GM21825 (cell line): ENCODE data around the gene SORCS1.

ENCODE experiments used
- ATAC-seq: cut with Tn5 transposase; IDR thresholded peaks from one replicate; pipeline ENCODE4 v1.9.1; 2021; ENCODE audit warnings: mild to moderate bottlenecking, moderate library complexity; ENCODE audit not compliant: unreplicated experiment

Gene SORCS1

DNA sequence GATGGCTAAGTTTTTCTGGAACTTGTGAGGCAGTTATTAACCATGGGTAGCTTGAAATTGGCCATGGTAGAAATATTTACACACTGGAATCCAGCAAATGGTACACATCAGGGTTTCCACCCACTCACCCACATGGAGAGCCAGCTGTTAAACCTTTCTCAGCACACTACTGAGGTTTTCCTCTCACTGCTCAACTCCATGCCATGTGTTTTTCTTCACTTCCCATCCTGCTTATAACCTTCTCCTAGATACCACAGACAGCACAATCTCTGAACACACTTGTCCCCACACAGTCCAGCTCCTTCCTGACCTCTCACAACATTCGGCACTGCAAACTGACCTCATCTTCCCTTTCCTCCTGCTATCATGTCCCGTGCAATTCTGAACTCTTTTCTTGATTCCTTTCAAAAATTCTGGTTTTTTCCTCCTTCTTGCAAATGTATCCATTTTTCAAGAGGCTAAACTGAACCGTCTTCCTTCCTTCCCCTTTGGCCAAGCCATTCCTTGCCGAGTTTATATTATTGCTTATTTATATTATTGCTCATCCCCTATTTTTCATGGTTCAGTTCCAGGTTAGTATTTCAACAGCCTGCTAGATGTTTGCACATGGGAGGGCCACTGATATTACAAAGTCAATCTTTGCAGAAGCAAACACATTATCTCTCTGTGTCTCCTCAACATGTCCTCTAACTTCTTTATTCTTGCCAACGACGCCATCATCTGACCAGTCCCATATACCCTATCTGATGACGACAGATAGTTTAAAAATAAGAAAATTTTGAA lies 606.4 kb downstream of the SORCS1 start:
- no peak for ATAC-seq

DNA sequence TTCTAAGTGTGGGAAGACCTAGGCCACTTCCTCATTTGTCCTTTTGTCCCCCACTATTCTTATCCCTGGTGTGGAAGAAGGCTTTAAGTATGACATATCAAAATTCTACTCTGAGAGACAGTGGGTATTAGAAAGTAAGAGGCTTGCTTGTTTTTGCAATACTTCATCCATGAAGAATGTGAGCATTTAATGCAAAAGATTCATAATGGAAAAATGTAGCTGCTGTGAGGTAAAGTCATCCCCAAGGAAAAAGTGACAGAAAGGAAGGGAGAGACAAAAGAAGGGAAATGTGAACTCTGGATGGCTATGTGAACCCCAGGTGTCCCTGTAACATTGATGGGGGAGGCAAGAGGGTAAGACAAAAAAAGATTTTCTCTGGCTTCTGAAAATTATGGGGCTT lies 607.5 kb downstream of the SORCS1 start:
- ATAC-seq, result no peak

DNA sequence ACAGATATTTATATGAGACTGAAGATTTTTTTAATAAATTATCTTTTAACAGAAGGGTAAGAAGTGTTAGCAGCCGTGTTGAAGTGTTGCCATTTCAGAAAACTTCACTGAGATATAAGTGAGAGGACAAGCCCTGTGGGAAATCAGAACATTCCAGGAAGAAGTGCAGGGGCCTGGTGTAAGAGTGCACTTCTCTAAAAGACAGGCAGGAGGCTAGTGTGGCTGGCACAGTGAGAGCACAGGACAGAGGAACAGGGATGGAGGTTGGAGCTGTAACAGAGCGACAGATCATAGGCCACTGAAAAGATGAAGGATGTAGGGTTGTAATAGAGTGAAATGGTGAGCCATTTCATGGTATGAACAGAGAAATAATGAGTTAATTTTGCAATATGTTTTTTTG lies 608.9 kb downstream of the SORCS1 start:
- ATAC-seq, result no peak

DNA sequence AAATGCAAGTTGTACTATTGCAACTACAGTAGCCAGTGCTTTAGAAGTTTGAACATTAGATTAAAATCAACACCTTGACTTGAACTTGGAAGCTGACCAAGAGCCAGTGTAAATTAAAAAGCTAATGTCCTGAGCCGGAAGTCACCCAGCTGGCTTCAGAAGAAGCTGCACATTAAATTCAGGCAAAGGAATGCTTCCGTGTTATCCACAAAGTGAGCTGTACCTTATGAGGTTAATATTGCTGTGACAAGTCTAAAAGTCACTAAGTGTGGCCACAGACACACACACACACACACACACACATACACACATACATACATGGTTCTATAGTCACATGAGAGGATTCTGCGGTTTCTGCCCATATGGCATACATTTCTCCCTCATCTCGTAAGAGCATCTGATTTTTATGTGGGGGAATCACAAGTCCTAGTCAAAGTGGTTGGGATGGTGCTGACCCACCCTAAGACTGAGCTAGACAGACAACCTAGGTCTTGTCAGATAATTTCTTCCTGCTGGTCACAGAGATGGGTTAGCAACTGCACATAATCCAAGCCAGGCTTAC lies 612.9 kb downstream of the SORCS1 start:
- no peak for ATAC-seq

DNA sequence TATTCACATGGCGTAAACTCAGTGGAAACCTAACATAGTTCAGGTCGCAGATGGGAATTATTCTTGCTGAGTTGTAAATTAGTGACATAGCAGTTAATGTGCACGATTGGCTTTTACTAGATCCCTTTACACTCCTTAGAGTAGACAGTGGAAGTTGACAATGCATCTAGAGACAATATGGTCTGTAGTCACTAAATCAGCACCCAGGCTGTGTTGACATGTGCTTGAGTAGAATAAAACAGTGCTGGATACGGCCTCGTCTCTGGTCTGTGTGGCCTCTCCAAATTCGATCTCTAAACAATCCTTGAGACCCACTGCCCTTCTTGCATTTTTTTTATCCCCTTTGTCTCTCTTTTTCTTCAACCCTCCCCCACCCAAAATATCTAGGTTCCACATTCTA lies 615.7 kb downstream of the SORCS1 start:
- no peak for ATAC-seq

DNA sequence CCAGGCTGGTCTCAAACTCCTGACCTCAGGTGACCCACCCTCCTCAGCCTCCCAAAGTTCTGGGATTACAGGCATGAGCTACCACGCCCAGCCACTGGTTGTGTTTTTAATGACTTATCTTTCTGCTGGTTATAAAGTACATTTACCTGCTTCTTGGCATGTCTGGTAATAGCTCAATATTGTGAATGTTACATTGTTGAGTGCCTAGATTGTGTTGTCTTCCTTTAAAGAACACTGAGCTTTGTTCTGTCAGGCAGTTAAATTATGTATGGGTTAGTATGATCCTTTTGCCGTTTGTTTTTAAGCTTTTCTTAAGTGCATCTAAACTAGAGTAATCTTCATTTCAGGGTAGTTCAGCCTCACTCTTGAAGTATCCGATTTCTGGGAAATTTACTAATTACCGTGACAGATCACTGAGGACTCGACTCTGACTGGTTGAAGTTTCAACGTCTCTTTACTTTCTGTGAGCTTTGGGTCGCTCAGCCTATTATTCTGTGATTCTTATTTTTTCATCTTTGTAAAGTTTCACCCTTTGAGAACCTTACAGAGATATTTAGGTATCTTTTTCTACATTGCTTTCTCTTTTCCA lies 617.4 kb downstream of the SORCS1 start:
- ATAC-seq, result no peak

DNA sequence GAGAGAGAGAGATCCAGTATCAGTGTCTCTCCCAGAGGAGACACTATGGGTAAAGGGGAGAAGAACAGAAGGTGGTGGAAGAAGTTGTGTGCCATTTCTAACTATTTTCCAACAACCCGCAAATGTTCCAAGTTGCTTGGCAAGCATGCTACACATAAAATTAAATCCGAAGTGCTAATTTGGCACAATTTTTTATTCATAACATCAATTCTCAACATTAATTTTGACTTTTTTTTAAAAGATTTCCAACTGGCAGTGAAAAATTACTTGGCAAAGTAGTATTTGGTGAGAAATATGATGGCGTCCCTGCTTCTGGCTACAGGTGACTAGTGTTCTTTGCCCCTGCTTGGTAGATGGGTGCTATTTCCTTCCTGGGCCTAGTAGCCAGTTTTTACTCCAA lies 622.0 kb downstream of the SORCS1 start:
- ATAC-seq, result no peak

DNA sequence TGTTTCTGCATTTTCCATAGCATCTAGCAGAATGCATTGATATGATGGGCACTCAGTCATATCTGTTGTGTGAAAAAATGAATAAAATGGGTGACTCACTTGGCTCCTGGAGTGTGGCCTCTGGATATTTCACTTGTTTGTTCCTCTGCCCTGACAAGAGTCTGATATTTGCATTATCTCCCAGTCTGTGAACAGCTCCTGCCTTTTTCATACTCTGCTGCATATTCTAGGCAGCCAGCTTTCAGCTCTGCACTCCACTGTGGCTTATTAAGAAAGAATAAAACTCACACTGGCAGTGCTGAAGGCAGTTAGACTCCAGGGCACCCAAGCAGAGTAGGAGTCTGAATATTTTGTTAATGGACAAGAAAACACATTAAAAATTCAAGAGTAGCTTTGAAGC lies 623.9 kb downstream of the SORCS1 start:
- no peak for ATAC-seq

DNA sequence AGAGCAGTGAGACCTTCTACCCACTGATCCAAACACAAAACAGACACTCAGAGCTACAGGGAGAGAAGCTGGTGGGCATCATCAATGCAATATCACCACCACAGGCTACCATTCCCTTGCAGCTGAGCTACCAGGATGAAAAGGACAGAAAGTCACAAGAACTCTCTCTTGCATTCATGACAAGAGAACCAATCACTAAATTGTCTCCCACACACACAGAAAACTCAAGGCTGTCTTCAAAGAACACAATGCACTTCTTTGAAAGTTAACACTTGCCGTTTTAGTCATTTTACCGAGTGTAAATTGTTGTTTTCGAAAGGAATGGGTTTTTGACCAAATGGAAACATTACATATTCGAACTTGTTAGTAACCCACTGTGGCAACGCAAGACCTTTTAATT lies 626.6 kb downstream of the SORCS1 start:
- ATAC-seq, result no peak

DNA sequence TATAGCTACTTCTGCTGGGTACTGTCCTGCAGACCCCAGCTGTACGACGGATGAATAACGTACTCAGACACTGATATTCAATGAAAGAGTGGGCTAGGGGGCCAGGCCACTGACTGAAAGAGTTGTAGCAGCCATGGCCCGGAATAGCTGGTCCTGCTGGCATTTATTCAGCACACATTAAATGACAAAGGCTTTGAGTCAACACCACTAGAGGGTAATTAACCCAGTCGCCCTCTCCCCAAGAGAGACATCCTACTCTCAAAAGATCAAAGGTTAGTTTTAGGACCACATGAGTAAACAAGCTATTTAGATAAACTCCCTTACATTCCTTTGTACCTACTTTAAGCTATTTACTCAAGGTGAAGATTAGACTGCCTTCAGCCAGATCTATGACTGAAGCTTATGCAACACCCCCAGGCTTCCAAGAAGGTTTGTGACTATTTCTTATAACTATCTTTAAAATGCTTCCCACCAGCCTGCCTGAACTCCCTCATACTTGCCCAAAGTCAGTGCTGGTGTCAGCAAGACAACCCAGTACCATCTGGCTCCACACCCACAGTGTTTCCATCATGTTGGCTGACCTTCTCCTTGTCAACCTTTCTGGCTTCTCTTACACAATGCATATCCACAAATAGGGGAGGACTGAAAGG lies 629.1 kb downstream of the SORCS1 start:
- no peak for ATAC-seq

DNA sequence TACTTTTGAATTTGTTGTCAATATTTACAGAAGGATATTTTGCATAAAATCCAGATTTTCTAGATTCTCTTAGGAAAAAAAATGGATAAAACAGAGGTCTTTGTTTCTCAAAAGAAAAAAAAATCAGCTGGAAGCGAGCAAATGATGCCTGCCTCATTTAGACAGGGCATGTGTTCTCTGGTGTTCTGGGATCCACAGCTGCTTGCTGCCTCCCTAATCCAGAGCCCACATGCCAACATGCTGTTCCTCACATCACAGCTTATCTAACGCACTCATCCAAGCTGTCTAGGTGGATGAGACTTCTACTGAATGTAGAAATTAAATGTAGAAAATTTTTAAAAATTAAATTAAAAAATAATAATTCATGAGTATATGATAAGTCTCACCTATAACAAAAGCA lies 630.1 kb downstream of the SORCS1 start:
- no peak for ATAC-seq

DNA sequence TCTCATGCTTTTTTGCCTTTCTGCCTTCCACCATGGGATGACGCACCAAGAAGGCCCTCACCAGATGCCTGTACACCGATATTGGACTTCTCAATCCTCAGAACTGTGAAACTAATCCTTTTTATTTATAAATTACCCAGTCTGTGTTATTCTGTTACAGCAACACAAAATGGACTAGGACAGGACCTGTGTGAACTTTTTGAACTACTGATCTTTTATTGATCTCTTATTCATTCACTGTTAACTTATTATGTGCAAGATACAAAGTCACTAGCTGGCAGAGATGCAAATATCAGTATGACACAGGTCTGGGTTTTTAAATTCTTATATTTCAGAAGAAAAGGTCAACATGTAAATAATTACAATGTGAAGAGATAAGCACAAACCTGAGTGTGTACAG lies 635.8 kb downstream of the SORCS1 start:
- ATAC-seq, result no peak

DNA sequence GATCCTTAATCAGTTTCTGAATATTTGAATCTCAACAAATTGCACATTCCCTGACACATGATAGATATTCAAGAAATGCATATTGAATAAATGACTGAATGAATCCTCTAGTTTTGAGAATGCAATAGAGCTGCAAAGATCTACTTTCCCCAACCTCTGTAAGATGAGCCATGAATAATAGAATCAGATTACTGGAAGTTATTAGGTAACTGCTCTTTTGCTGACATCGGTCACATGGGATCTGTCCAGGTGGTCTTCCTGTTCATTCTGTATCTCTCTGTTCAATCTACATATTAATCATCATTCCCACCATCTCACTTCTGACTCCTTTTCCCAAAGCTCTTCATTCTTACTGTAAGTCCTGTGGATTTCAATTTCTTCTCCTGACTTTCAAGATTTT lies 638.7 kb downstream of the SORCS1 start:
- ATAC-seq, result no peak
